ENCODE measurements around the gene LHX6.
A peak's percentile ranks its signal among the peaks of the same experiment; 100 is the strongest.

Gene LHX6

GRCh38 chr9:122215663-122216062 is 13.1 kb downstream of the LHX6 start:
- no peak for DNase-seq

GRCh38 chr9:122214507-122214906 is 14.2 kb downstream of the LHX6 start:
- no peak for DNase-seq

GRCh38 chr9:122213589-122214413 is 15.0 kb downstream of the LHX6 start:
- peak; percentile 65 for DNase-seq

GRCh38 chr9:122213102-122213588 is 15.6 kb downstream of the LHX6 start:
- DNase-seq: no peak

- DNase-seq: no peak
These were observed 16.2 kb downstream of the LHX6 start for GRCh38 chr9:122212473-122213004.

GRCh38 chr9:122209451-122209850 is 19.3 kb downstream of the LHX6 start:
- DNase-seq: no peak

- DNase-seq: no peak
These were observed 21.7 kb downstream of the LHX6 start for GRCh38 chr9:122207096-122207495.

- no peak for DNase-seq
These were observed 22.4 kb downstream of the LHX6 start for GRCh38 chr9:122206118-122207046.

- no peak for DNase-seq
These were observed 23.6 kb downstream of the LHX6 start for GRCh38 chr9:122205176-122205575.

GRCh38 chr9:122204491-122204890 is 24.3 kb downstream of the LHX6 start:
- no peak for DNase-seq

GRCh38 chr9:122204055-122204454 is 24.7 kb downstream of the LHX6 start:
- DNase-seq: no peak

GRCh38 chr9:122202111-122202510 is 26.6 kb downstream of the LHX6 start:
- DNase-seq: no peak

GRCh38 chr9:122201641-122202040 is 27.1 kb downstream of the LHX6 start:
- no peak for DNase-seq

- DNase-seq: no peak
These were observed 27.7 kb downstream of the LHX6 start for GRCh38 chr9:122200960-122201595.

GRCh38 chr9:122197882-122198281 is 30.9 kb downstream of the LHX6 start:
- DNase-seq: no peak

GRCh38 chr9:122197426-122197825 is 31.3 kb downstream of the LHX6 start:
- no peak for DNase-seq

- no peak for DNase-seq
These were observed 32.9 kb downstream of the LHX6 start for GRCh38 chr9:122195875-122196274.

- DNase-seq: no peak
These were observed 35.1 kb downstream of the LHX6 start for GRCh38 chr9:122193651-122194050.

- DNase-seq: no peak
These were observed 35.7 kb downstream of the LHX6 start for GRCh38 chr9:122192914-122193525.

- no peak for DNase-seq
These were observed 36.4 kb downstream of the LHX6 start for GRCh38 chr9:122192261-122192875.

- no peak for DNase-seq
These were observed 37.2 kb downstream of the LHX6 start for GRCh38 chr9:122191584-122191983.

All from retina (tissue), 1 donor.